CD4-positive, alpha-beta T cell (primary cell): Measurements from ENCODE around the gene HDAC5. TPM values are rescaled to one million over a fixed set of nuclear protein-coding genes. Genes with fewer than 3 reads are reported as not detected.
"Not testable (repeated sequence)": the region's sequence is repeated elsewhere in the genome, so short reads cannot be mapped to it uniquely, and the experiment has no call there.

Experiments
- ATAC-seq: fragments of 200-7000 bp; cut with Tn5 transposase; one replicate; pipeline ENCODE4 v1.10.0; 2022; ENCODE audit warnings: mild to moderate bottlenecking; ENCODE audit not compliant: poor library complexity
- CTCF ChIA-PET: fragments of 350-600 bp; sonication (Branson Sonifier 250); formaldehyde crosslinking; loops from one replicate; lab custom pipeline; 2021; ENCODE audit warnings: antibody characterized with exemption, inconsistent platforms; lab: Charles Lee
- POLR2A ChIA-PET: fragments of 350-600 bp; sonication (Branson Sonifier 250); formaldehyde crosslinking; loops from one replicate; lab custom pipeline; 2021; ENCODE audit warnings: antibody characterized with exemption, inconsistent platforms; lab: Charles Lee
- DNase-seq, 14 experiments: peaks; one replicate each; pipeline ENCODE4 v3.0.0-alpha.2; 2013 to 2020; ENCODE audit warnings: mixed read lengths in 2 of 14
- H3K27ac ChIP-seq, 2 donors: one replicate each; pipeline versions ENCODE4 v1.5.1 to v1.7.0; 2013; ENCODE audit warnings: low read length in 2 of 2, low read depth in 1 of 2, mild to moderate bottlenecking in 1 of 2
- H3K27me3 ChIP-seq, 2 experiments: 1 replicate in 1 of 2; 2 replicates in 1 of 2; pipeline versions ENCODE4 v1.6.1 to v1.7.0; 2013; ENCODE audit warnings: low read length in 2 of 2, control low read depth in 1 of 2, mild to moderate bottlenecking in 1 of 2, moderate library complexity in 1 of 2; ENCODE audit not compliant: insufficient read depth in 2 of 2, control insufficient read depth in 1 of 2
- H3K36me3 ChIP-seq: one replicate; pipeline ENCODE4 v1.6.1; 2013; ENCODE audit warnings: low read length, control low read depth; ENCODE audit not compliant: insufficient read depth
- H3K4me1 ChIP-seq: one replicate; pipeline ENCODE4 v1.6.1; 2013; ENCODE audit warnings: low read length, control low read depth; ENCODE audit not compliant: insufficient read depth
- H3K4me3 ChIP-seq: one replicate; pipeline ENCODE4 v1.5.1; 2013; ENCODE audit warnings: mild to moderate bottlenecking, low read length, moderate library complexity
- H3K9me3 ChIP-seq, 2 experiments: 1 replicate in 1 of 2; 2 replicates in 1 of 2; pipeline versions ENCODE4 v1.6.1 to v1.7.0; 2013; ENCODE audit warnings: low read length in 2 of 2, mild to moderate bottlenecking in 2 of 2, control low read depth in 1 of 2, moderate library complexity in 1 of 2; ENCODE audit not compliant: control insufficient read depth in 1 of 2, insufficient read depth in 1 of 2
- H3K27ac Mint-ChIP-seq: one replicate; pipeline ENCODE4 v1.8.0; 2020; ENCODE audit warnings: mixed read lengths
- H3K27me3 Mint-ChIP-seq: one replicate; pipeline ENCODE4 v1.8.0; 2021; ENCODE audit warnings: mixed read lengths
- H3K36me3 Mint-ChIP-seq: one replicate; pipeline ENCODE4 v1.8.0; 2021; ENCODE audit warnings: low read depth, mixed read lengths
- H3K4me1 Mint-ChIP-seq: one replicate; pipeline ENCODE4 v1.8.0; 2021; ENCODE audit warnings: low read depth, mixed read lengths
- H3K4me3 Mint-ChIP-seq: one replicate; pipeline ENCODE4 v1.8.0; 2020; ENCODE audit warnings: mild to moderate bottlenecking, mixed read lengths
- H3K9me3 Mint-ChIP-seq: one replicate; pipeline ENCODE4 v1.8.0; 2020; ENCODE audit warnings: mixed read lengths
- intact Hi-C, 2 experiments: fragments of 100-400 bp; cut with DNase I in 1 of 2; cut with micrococcal nuclease in 1 of 2; formaldehyde crosslinking; loops; one replicate each; pipeline versions ENCODE4 v1.15.1 to v1.9.0; 2023 to 2025; cut with DNase I, micrococcal nuclease
- total RNA-seq, 174 experiments: library from RNA in 2 of 174; stranded (reverse) in 2 of 174; gene quantifications; one replicate each; pipeline ENCODE4 v1.2.3 and lab custom pipeline; 2021 to 2026
- TF ChIP-seq, protein P1 (sequence below): fragments of 200-600 bp; IDR thresholded peaks from one replicate; pipeline ENCODE4 v1.8.0; 2022; ENCODE audit warnings: antibody characterized with exemption, mild to moderate bottlenecking

HDAC5 gene
- total RNA-seq, 2 experiments from 2014 or later = 92.0 to 92.5 TPM

DNA sequence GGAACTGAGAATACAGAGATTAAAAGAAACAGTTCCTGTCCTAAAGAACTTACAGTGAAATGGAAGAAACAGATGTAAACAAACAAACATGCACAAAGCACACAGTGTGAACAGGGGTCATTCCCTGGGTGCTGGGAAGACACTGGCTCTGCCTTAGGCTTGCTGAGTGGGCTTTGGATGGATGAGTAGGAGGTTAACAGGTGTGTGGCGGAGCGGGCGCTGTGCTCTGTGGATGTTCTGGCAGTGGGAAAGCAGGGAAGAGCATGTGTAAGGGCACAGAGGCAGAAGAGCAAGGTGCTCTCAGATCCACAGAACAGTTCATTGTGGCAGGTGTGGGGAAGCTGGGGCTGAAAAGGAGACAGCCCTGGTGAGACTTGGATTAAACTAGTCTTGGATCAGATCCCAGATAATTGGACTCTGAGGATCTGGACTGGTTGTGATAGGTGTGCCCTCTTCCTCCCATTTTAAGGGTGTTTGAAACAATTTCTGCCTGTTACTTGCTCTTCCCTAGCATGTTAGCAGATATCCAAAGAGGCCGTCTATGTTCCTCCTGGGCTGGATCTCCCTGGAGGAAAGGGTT, 26.4 kb upstream of the HDAC5 start:
- Mint-ChIP-seq H3K27ac (no peak overlapping the region), H3K9me3 (no peaks in the 10 kb centered on the region), H3K4me3 (no peak overlapping the region), H3K36me3 (no peaks in the 10 kb centered on the region), H3K4me1 (no peaks in the 10 kb centered on the region), H3K27me3 (no peaks in the 10 kb centered on the region)
- DNase-seq (no peak), ATAC-seq (no peak)
- Histone ChIP-seq H3K4me3 (no peak overlapping the region), H3K27me3 (no peaks in the 10 kb centered on the region), H3K36me3 (no peaks in the 10 kb centered on the region), H3K9me3 (no peaks in the 10 kb centered on the region), H3K4me1 (no peaks in the 10 kb centered on the region), H3K27ac (no peak overlapping the region)
- intact Hi-C loops = no loop called here
- TF ChIP-seq, protein P1, sequence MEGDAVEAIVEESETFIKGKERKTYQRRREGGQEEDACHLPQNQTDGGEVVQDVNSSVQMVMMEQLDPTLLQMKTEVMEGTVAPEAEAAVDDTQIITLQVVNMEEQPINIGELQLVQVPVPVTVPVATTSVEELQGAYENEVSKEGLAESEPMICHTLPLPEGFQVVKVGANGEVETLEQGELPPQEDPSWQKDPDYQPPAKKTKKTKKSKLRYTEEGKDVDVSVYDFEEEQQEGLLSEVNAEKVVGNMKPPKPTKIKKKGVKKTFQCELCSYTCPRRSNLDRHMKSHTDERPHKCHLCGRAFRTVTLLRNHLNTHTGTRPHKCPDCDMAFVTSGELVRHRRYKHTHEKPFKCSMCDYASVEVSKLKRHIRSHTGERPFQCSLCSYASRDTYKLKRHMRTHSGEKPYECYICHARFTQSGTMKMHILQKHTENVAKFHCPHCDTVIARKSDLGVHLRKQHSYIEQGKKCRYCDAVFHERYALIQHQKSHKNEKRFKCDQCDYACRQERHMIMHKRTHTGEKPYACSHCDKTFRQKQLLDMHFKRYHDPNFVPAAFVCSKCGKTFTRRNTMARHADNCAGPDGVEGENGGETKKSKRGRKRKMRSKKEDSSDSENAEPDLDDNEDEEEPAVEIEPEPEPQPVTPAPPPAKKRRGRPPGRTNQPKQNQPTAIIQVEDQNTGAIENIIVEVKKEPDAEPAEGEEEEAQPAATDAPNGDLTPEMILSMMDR = no peak
- CTCF ChIA-PET = interaction anchor here (1.2 kb wide), 1 partner anchor 35 kb away, joined by 3 read pairs; no protein-coding TSS in a partner anchor
- POLR2A ChIA-PET = no interaction called here

DNA sequence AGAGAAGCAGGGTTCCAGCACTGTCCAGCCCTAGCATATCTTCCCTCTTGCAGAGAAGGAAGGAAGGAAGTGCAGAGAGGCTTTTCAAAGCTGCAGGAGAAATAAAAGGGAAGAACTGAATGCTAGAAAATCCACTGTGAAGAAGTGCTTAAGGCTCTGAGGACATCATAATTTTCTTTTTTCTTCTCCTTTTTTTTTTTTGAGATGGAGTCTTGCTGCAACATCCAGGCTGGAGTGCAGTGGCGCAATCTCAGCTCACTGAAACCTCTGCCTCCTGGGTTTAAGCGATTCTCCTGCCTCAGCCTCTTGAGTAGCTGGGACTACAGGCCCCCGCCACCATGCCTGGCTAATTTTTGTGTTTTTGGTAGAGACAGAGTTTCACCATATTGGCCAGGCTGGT, 25.6 kb upstream of the HDAC5 start:
- H3K4me3 Mint-ChIP-seq, H3K4me3 ChIP-seq, H3K27ac ChIP-seq, H3K36me3 ChIP-seq, ATAC-seq, H3K27ac Mint-ChIP-seq, H3K4me1 ChIP-seq, H3K9me3 Mint-ChIP-seq, POLR2A ChIA-PET, H3K9me3 ChIP-seq, H3K4me1 Mint-ChIP-seq, H3K27me3 Mint-ChIP-seq, H3K36me3 Mint-ChIP-seq, CTCF ChIA-PET, intact Hi-C loops, H3K27me3 ChIP-seq, DNase-seq: not testable (repeated sequence)

DNA sequence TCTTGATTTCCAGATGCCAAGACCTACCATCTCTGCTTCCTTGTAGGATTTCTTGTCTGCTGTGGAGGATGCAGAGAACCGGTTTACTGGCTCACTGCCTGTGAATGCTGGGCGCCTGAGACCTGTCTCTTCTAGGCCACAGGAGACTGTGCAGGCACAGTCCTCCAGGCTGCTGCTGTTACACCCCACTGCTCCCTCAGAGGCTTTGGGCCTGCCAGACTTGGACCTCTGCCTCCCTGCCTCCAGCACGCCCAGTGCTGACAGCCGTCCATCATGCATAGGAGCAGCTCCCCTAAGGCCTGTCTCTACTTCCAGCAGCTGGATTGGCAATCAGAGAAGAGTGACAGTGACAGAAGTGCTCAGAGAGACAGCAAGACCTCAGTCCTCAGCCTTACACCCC, 24.4 kb upstream of the HDAC5 start:
- Histone ChIP-seq H3K4me3 (no peak overlapping the region), H3K9me3 (no peaks in the 10 kb centered on the region), H3K27ac (no peak overlapping the region), H3K27me3 (no peaks in the 10 kb centered on the region), H3K4me1 (no peaks in the 10 kb centered on the region), H3K36me3 (no peaks in the 10 kb centered on the region)
- no peak for ATAC-seq
- ChIA-PET POLR2A (no interaction called here), CTCF (no interaction called here)
- intact Hi-C loops = no loop called here
- Mint-ChIP-seq H3K4me3 (no peak overlapping the region), H3K4me1 (no peaks in the 10 kb centered on the region), H3K27me3 (no peaks in the 10 kb centered on the region), H3K9me3 (no peaks in the 10 kb centered on the region), H3K27ac (no peak overlapping the region), H3K36me3 (no peaks in the 10 kb centered on the region)
- DNase-seq = no peak
- TF ChIP-seq, protein P1 = no peak
